ENCODE results near the gene MEGF9.

Gene MEGF9

DNA sequence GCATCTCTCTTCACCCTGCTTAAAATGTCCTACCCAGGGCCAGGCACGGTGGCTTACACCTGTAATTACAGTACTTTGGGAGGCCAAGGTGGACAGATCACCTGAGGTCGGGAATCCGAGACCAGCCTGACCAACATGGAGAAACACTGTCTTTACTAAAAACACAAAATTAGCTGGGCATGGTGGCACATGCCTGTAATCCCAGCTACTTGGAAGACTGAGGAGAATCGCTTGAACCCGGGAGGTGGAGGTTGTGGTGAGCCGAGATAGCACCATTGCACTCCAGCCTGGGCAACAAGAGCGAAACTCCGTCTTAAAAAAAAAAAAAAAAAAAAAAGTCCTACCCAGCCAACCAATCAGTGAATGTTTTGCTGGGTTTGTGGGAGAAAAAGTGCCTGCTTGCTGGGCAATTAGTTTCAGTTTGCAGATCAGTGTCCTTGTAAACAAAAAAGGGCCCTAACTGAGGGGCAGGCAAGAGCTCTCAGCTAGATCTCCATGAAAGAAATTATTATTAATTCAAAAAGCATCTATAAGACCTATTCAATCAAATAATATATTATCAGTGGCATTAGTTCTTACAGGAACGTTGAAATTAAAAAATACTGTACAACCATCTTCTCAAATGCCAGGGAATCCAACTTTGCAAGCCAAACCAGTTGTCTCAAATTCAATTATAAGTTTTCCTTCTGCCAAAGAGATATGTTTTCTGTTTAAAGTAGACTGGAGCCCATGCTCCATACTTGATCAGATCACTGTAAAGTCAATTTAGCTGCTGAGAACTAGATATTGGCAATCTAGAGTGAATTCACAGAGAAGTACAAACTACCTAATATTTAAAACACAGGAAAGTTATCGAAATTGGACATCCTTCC lies 3.9 kb downstream of the MEGF9 start:
- no peak for DNase-seq (ENCODE audit: low spot score)
- in situ Hi-C loops (cut with MboI; ENCODE audit: low pct_unique_long_range_greater_than_20kb, low sequenced_read_pairs, unreplicated experiment) = no loop called here

DNA sequence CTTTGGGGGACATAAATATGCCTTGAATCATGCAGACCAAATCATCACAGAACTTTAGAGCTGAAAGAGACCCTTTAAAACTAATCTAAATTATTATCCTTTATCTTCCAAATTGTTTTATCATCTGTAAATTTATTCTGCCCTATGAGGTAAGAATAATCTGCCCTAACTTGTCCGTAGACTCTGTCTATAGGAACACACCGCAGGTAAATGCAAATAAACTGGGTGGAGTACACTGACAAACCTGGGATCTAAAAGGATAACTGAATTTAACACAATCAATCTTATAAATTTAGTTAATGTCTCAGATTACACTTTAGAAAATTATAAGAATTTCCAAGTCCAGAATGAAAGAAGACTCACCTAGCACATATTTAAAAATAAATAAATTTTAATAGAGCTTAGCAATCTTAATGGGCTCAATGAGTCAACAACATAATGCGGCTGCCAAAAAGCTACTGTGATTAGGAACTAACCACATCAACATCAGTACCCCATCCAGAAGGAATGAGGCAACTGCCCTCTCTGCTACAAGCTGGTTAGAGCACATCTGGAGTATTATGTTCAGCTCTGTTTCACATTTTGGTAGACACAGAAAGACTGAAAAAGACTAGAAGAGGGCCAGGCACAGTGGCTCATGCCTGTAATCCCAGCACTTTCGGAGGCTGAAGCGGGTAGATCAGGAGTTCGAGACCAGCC lies 5.6 kb downstream of the MEGF9 start:
- DNase-seq (ENCODE audit: low spot score) = no peak
- TF ChIP-seq, protein P1, sequence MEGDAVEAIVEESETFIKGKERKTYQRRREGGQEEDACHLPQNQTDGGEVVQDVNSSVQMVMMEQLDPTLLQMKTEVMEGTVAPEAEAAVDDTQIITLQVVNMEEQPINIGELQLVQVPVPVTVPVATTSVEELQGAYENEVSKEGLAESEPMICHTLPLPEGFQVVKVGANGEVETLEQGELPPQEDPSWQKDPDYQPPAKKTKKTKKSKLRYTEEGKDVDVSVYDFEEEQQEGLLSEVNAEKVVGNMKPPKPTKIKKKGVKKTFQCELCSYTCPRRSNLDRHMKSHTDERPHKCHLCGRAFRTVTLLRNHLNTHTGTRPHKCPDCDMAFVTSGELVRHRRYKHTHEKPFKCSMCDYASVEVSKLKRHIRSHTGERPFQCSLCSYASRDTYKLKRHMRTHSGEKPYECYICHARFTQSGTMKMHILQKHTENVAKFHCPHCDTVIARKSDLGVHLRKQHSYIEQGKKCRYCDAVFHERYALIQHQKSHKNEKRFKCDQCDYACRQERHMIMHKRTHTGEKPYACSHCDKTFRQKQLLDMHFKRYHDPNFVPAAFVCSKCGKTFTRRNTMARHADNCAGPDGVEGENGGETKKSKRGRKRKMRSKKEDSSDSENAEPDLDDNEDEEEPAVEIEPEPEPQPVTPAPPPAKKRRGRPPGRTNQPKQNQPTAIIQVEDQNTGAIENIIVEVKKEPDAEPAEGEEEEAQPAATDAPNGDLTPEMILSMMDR (IDR thresholded peaks at IDR 0.05; ENCODE audit: extremely low read depth, insufficient read depth, missing control alignments) = no peak
- in situ Hi-C loops (cut with MboI; ENCODE audit: low pct_unique_long_range_greater_than_20kb, low sequenced_read_pairs, unreplicated experiment) = no loop called here

More for the DNA sequence above, 3.9 kb downstream of the MEGF9 start:
- TF ChIP-seq, protein P1 (IDR thresholded peaks at IDR 0.05; ENCODE audit: extremely low read depth, insufficient read depth, missing control alignments) = no peak

DNA sequence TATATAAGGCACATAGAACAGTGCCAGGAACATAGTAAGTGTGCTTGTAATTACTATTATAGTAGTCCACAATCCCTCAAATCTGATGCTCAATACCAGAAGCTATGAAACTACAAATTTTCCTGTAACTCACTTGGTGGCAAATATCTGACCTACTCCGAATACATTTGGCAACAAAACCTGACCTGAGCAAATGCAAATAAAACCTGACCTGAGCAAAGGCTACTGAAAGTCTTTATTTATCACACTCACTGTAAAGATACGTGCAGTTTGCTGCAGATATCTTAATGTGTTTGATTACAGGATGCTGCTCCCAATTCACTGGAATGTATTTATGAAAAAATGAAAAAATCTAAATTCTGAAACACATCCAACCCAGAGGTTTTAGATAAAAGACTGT lies 7.1 kb downstream of the MEGF9 start:
- no peak for DNase-seq (ENCODE audit: low spot score)
- TF ChIP-seq, protein P1 (IDR thresholded peaks at IDR 0.05; ENCODE audit: extremely low read depth, insufficient read depth, missing control alignments) = no peak
- in situ Hi-C loops (cut with MboI; ENCODE audit: low pct_unique_long_range_greater_than_20kb, low sequenced_read_pairs, unreplicated experiment) = no loop called here

DNA sequence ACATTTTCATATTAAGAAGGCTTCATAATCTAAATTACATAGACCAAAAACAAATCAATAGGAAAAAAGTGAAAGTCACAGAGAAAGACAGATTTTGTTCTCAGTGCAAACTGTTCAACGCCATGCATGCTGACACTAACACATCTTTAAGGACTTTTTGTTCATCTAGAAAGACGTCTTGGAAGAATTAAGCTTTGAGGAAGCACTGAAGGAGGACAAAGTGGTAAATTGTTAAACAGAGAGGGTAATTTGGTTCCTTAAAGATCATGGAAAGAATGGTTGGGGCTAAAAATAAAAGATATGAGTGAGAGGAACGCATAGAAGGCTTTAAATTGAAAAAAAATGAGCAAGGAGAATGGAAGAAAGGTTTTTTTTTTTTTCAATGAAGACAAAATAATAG lies 9.1 kb downstream of the MEGF9 start:
- TF ChIP-seq, protein P1 (IDR thresholded peaks at IDR 0.05; ENCODE audit: extremely low read depth, insufficient read depth, missing control alignments) = no peak
- in situ Hi-C loops (cut with MboI; ENCODE audit: low pct_unique_long_range_greater_than_20kb, low sequenced_read_pairs, unreplicated experiment) = no loop called here
- no peak for DNase-seq (ENCODE audit: low spot score)

DNA sequence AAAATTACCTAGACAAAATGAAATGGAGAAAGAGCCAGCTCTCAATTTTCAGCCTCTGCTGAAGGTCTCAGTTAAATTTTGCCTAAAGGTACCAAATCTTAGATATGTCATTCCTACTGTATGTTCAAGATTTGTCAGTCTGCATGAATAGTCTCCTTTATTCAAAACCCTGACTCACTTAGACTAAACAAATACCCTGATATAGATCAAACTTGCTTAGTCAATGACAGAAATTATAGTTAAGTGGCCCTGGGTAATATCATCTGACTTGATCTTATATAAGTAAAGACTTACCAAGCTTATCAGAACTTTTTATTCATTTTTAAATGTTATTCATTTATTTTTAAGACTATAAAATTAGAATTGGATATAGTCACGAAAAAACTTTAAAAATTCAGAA lies 12.2 kb downstream of the MEGF9 start:
- in situ Hi-C loops (cut with MboI; ENCODE audit: low pct_unique_long_range_greater_than_20kb, low sequenced_read_pairs, unreplicated experiment) = no loop called here
- TF ChIP-seq, protein P1 (IDR thresholded peaks at IDR 0.05; ENCODE audit: extremely low read depth, insufficient read depth, missing control alignments) = no peak
- no peak for DNase-seq (ENCODE audit: low spot score)

DNA sequence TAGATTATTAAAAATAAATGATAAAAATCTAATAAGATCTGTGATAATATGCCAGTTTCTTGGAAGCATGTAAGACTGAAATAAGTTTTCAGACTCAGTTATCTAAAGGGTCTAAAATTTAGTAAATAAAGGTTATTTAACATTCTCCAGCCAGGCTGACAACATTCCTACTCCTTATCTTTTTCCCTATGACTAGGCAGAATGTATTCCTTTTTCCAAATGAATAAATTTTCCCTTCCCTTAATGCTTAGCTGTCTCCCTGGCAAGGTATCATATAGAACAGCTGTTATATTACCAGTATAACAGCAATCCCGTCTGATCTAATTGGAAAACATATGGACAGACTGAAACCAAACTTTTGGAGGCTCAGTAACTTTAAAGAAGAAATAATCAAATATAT lies 13.0 kb downstream of the MEGF9 start:
- no peak for DNase-seq (ENCODE audit: low spot score)
- TF ChIP-seq, protein P1 (IDR thresholded peaks at IDR 0.05; ENCODE audit: extremely low read depth, insufficient read depth, missing control alignments) = no peak
- in situ Hi-C loops (cut with MboI; ENCODE audit: low pct_unique_long_range_greater_than_20kb, low sequenced_read_pairs, unreplicated experiment) = no loop called here

Measured in GM13977 (cell line).